SK-N-MC (cell line): ENCODE results near the gene AP3B1.

Experiments used
- EZH2 ChIP-seq: fragments of 200-600 bp; sonication (generic); IDR thresholded peaks from one replicate; pipeline ENCODE4 v1.6.1; 2017; ENCODE audit warnings: antibody characterized with exemption
- FOXP2 ChIP-seq: optimal IDR thresholded peaks from 2 replicates; pipeline ENCODE3; 2011; ENCODE audit warnings: mild to moderate bottlenecking, moderate library complexity; ENCODE audit not compliant: insufficient read depth; ENCODE audit errors: extremely low read length, control extremely low read depth

DNA sequence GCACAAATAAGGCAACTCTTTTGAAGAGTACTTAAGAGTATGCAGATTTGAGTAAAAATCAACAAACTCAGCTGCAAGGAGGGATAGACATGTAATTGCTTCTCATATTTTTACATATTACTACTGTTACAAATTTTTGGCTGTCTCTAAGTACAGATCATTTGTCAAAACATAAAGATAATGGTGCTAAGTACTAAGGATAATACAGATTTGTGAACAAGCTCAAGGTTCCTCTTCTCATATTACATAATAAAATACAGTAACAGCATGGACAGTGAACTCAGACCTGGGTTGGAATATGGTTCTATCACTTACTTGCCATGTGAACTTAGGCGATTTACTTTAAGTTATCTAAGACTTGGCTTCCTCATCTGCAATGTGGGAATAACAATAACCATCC lies 168.0 kb downstream of the AP3B1 start:
- TF ChIP-seq FOXP2 (no peak), EZH2 (no peak)
